ENCODE measurements around the gene PTX3.

Gene PTX3

GRCh38 chr3:157436583-157437291 lies at the start of gene PTX3:
Gene PTX3 (plus strand): TSS chr3:157436850. CDS start chr3:157436934, 84 bp downstream.
- DNase-seq (ENCODE audit: low read depth in 2 of 3, low spot score in 1 of 3) = no peak

- no peak for DNase-seq (ENCODE audit: low read depth in 2 of 3, low spot score in 1 of 3)
These were observed 48.8 kb upstream of the PTX3 start for GRCh38 chr3:157387708-157388435.

- DNase-seq (ENCODE audit: low read depth in 2 of 3, low spot score in 1 of 3) = no peak
These were observed 47.7 kb upstream of the PTX3 start for GRCh38 chr3:157388976-157389375.

- no peak for DNase-seq (ENCODE audit: low read depth in 2 of 3, low spot score in 1 of 3)
These were observed 45.7 kb upstream of the PTX3 start for GRCh38 chr3:157390713-157391515.

- DNase-seq (ENCODE audit: low read depth in 2 of 3, low spot score in 1 of 3) = no peak
These were observed 44.5 kb upstream of the PTX3 start for GRCh38 chr3:157392104-157392503.

- no peak for DNase-seq (ENCODE audit: low read depth in 2 of 3, low spot score in 1 of 3)
These were observed 43.5 kb upstream of the PTX3 start for GRCh38 chr3:157393113-157393512.

GRCh38 chr3:157394411-157394810 lies 42.2 kb upstream of the PTX3 start:
- DNase-seq (ENCODE audit: low read depth in 2 of 3, low spot score in 1 of 3) = no peak

GRCh38 chr3:157398598-157398997 lies 38.1 kb upstream of the PTX3 start:
- DNase-seq (ENCODE audit: low read depth in 2 of 3, low spot score in 1 of 3) = no peak

- no peak for DNase-seq (ENCODE audit: low read depth in 2 of 3, low spot score in 1 of 3)
These were observed 32.3 kb upstream of the PTX3 start for GRCh38 chr3:157404381-157404780.

- no peak for DNase-seq (ENCODE audit: low read depth in 2 of 3, low spot score in 1 of 3)
These were observed 31.2 kb upstream of the PTX3 start for GRCh38 chr3:157405457-157405856.

- no peak for DNase-seq (ENCODE audit: low read depth in 2 of 3, low spot score in 1 of 3)
These were observed 30.3 kb upstream of the PTX3 start for GRCh38 chr3:157406394-157406793.

- no peak for DNase-seq (ENCODE audit: low read depth in 2 of 3, low spot score in 1 of 3)
These were observed 28.9 kb upstream of the PTX3 start for GRCh38 chr3:157407769-157408168.

GRCh38 chr3:157408499-157409149 lies 28.0 kb upstream of the PTX3 start:
- no peak for DNase-seq (ENCODE audit: low read depth in 2 of 3, low spot score in 1 of 3)

GRCh38 chr3:157409516-157409915 lies 27.1 kb upstream of the PTX3 start:
- DNase-seq (ENCODE audit: low read depth in 2 of 3, low spot score in 1 of 3) = no peak

- DNase-seq (ENCODE audit: low read depth in 2 of 3, low spot score in 1 of 3) = no peak
These were observed 25.7 kb upstream of the PTX3 start for GRCh38 chr3:157410945-157411344.

GRCh38 chr3:157412323-157412855 lies 24.3 kb upstream of the PTX3 start:
- no peak for DNase-seq (ENCODE audit: low read depth in 2 of 3, low spot score in 1 of 3)

- no peak for DNase-seq (ENCODE audit: low read depth in 2 of 3, low spot score in 1 of 3)
These were observed 21.8 kb upstream of the PTX3 start for GRCh38 chr3:157414861-157415260.

- DNase-seq (ENCODE audit: low read depth in 2 of 3, low spot score in 1 of 3) = no peak
These were observed 20.1 kb upstream of the PTX3 start for GRCh38 chr3:157416347-157417087.

GRCh38 chr3:157417247-157417646 lies 19.4 kb upstream of the PTX3 start:
- no peak for DNase-seq (ENCODE audit: low read depth in 2 of 3, low spot score in 1 of 3)

- no peak for DNase-seq (ENCODE audit: low read depth in 2 of 3, low spot score in 1 of 3)
These were observed 18.5 kb upstream of the PTX3 start for GRCh38 chr3:157418104-157418503.
